Natural killer cell (primary cell): ENCODE data around the gene LRTM1. TPM values are rescaled to one million over a fixed set of nuclear protein-coding genes. Genes with fewer than 3 reads are reported as not detected.

Source experiments
- ATAC-seq, 3 donors: fragments of 150-1000 bp in 2 of 3; fragments of 200-7000 bp in 1 of 3; cut with Tn5 transposase; 1 replicate in 1 of 3; 2 replicates in 2 of 3; pipeline ENCODE4 v1.10.0; 2021; ENCODE audit warnings: mild to moderate bottlenecking in 2 of 3, moderate library complexity in 2 of 3
- DNase-seq, 2 donors: peaks; one replicate each; pipeline versions ENCODE4 v3.0.0 to v3.0.0-alpha.2; 2013 to 2021; ENCODE audit warnings: mixed read lengths in 1 of 2
- H3K27ac ChIP-seq: one replicate; pipeline ENCODE4 v1.5.1; 2013; ENCODE audit warnings: mild to moderate bottlenecking, low read length
- H3K27me3 ChIP-seq: one replicate; pipeline ENCODE4 v1.6.1; 2013; ENCODE audit warnings: low read length; ENCODE audit not compliant: control insufficient read depth, insufficient read depth
- H3K36me3 ChIP-seq: one replicate; pipeline ENCODE4 v1.6.1; 2013; ENCODE audit warnings: low read length; ENCODE audit not compliant: control insufficient read depth, insufficient read depth
- H3K4me1 ChIP-seq: one replicate; pipeline ENCODE4 v1.6.1; 2013; ENCODE audit warnings: low read length; ENCODE audit not compliant: control insufficient read depth, insufficient read depth
- H3K4me3 ChIP-seq: one replicate; pipeline ENCODE4 v1.5.1; 2013; ENCODE audit warnings: low read length
- H3K9me3 ChIP-seq: one replicate; pipeline ENCODE4 v1.6.1; 2013; ENCODE audit warnings: low read length; ENCODE audit not compliant: control insufficient read depth, insufficient read depth
- H3K27ac Mint-ChIP-seq, 2 donors: one replicate each; pipeline ENCODE4 v1.8.0; 2022; ENCODE audit warnings: mild to moderate bottlenecking in 2 of 2, mixed read lengths in 2 of 2, moderate library complexity in 1 of 2
- H3K27me3 Mint-ChIP-seq, 2 donors: one replicate each; pipeline ENCODE4 v1.8.0; 2022; ENCODE audit warnings: low read depth in 2 of 2, mixed read lengths in 2 of 2
- H3K36me3 Mint-ChIP-seq: one replicate; pipeline ENCODE4 v1.8.0; 2022; ENCODE audit warnings: mixed read lengths
- H3K4me1 Mint-ChIP-seq, 2 donors: one replicate each; pipeline ENCODE4 v1.8.0; 2022; ENCODE audit warnings: mixed read lengths in 2 of 2
- H3K4me3 Mint-ChIP-seq: one replicate; pipeline ENCODE4 v1.8.0; 2022; ENCODE audit warnings: mild to moderate bottlenecking, moderate library complexity, mixed read lengths
- H3K9me3 Mint-ChIP-seq, 2 donors: one replicate each; pipeline ENCODE4 v1.8.0; 2022; ENCODE audit warnings: mixed read lengths in 2 of 2
- CTCF ChIP-seq: fragments of 200-600 bp; IDR thresholded peaks from one replicate; pipeline ENCODE4 v1.8.0; 2022; ENCODE audit warnings: antibody characterized with exemption
- WGBS: methylation state at CpG from one replicate; pipeline ENCODE4 v1.1.7; 2013; ENCODE audit warnings: missing lambda C conversion rate; ENCODE audit not compliant: insufficient coverage; 5-methylcytosine and 5-hydroxymethylcytosine counted together
- intact Hi-C: fragments of 100-400 bp; cut with micrococcal nuclease; formaldehyde crosslinking; loops from one replicate; pipeline ENCODE4 v1.14.2; 2022
- total RNA-seq, 4 donors: library from RNA; stranded (reverse); fragments of 120-200 nt in 1 of 4; gene quantifications; one replicate each; pipeline versions ENCODE4 v1.2.3 to v1.2.4, GENCODE V29; 2013 to 2022

The LRTM1 gene
- total RNA-seq, 3 donors from 2014 or later (not counting 1 experiment from before 2014, with no cell fraction given): not detected

- Mint-ChIP-seq H3K36me3 (no peaks in the 10 kb centered on the region), H3K27ac (no peak overlapping the region), H3K4me1 (no peaks in the 10 kb centered on the region), H3K4me3 (no peak overlapping the region), H3K9me3 (peaks cover 0 to 2% of the 10 kb centered on the region in 2 donors), H3K27me3 (no peaks in the 10 kb centered on the region)
- H3K9me3 ChIP-seq: no peaks in the 10 kb centered on the region
- 95% methylated on average over 2 of the region's 3 CpGs for WGBS
- H3K27ac ChIP-seq: no peak overlapping the region
- ATAC-seq: no peak
- no peak for DNase-seq
- no peaks in the 10 kb centered on the region for H3K27me3 ChIP-seq
- no peak overlapping the region for H3K4me3 ChIP-seq
- H3K4me1 ChIP-seq: no peaks in the 10 kb centered on the region
- no peaks in the 10 kb centered on the region for H3K36me3 ChIP-seq
- intact Hi-C loops: no loop called here
- no peak for TF ChIP-seq CTCF
Observed at GRCh38 chr3:54897028-54897711, 30.7 kb downstream of the LRTM1 start.

GRCh38 chr3:54895613-54896012 lies 32.2 kb downstream of the LRTM1 start:
- Histone ChIP-seq H3K9me3 (no peaks in the 10 kb centered on the region), H3K36me3 (no peaks in the 10 kb centered on the region), H3K4me3 (no peak overlapping the region), H3K4me1 (no peaks in the 10 kb centered on the region), H3K27me3 (no peaks in the 10 kb centered on the region), H3K27ac (no peak overlapping the region)
- intact Hi-C loops: no loop called here
- DNase-seq (no peak), ATAC-seq (no peak)
- H3K36me3 Mint-ChIP-seq: no peaks in the 10 kb centered on the region
- peaks cover 0 to 2% of the 10 kb centered on the region in 2 donors for H3K9me3 Mint-ChIP-seq
- no peaks in the 10 kb centered on the region for H3K27me3 Mint-ChIP-seq
- no peak overlapping the region for H3K27ac Mint-ChIP-seq
- WGBS: 94% methylated on average over 4 of the region's 4 CpGs
- TF ChIP-seq CTCF: no peak
- no peak overlapping the region for H3K4me3 Mint-ChIP-seq
- H3K4me1 Mint-ChIP-seq: no peaks in the 10 kb centered on the region

GRCh38 chr3:54892168-54892567 lies 35.7 kb downstream of the LRTM1 start:
- H3K27me3 Mint-ChIP-seq: no peaks in the 10 kb centered on the region
- H3K27me3 ChIP-seq: no peaks in the 10 kb centered on the region
- H3K4me1 ChIP-seq: no peaks in the 10 kb centered on the region
- WGBS: 100% methylated on average over 2 of the region's 2 CpGs
- no peak for DNase-seq
- no peak overlapping the region for H3K4me3 ChIP-seq
- no peaks in the 10 kb centered on the region for H3K4me1 Mint-ChIP-seq
- no peak overlapping the region for H3K27ac Mint-ChIP-seq
- H3K9me3 ChIP-seq: no peaks in the 10 kb centered on the region
- ATAC-seq: no peak
- no peaks in the 10 kb centered on the region for H3K36me3 ChIP-seq
- TF ChIP-seq CTCF: no peak
- no peaks in the 10 kb centered on the region for H3K36me3 Mint-ChIP-seq
- no peak overlapping the region for H3K4me3 Mint-ChIP-seq
- peaks cover 2 to 3% of the 10 kb centered on the region in 2 donors for H3K9me3 Mint-ChIP-seq
- intact Hi-C loops: no loop called here
- H3K27ac ChIP-seq: no peak overlapping the region

- no peak overlapping the region for H3K4me3 ChIP-seq
- Mint-ChIP-seq H3K27ac (no peak overlapping the region), H3K36me3 (no peaks in the 10 kb centered on the region), H3K9me3 (peaks cover 2 to 3% of the 10 kb centered on the region in 2 donors), H3K27me3 (no peaks in the 10 kb centered on the region), H3K4me3 (no peak overlapping the region), H3K4me1 (no peaks in the 10 kb centered on the region)
- no peaks in the 10 kb centered on the region for H3K36me3 ChIP-seq
- WGBS: 66% methylated on average over 5 of the region's 5 CpGs
- H3K27me3 ChIP-seq: no peaks in the 10 kb centered on the region
- H3K27ac ChIP-seq: no peak overlapping the region
- ATAC-seq (no peak), DNase-seq (no peak)
- H3K4me1 ChIP-seq: no peaks in the 10 kb centered on the region
- H3K9me3 ChIP-seq: no peaks in the 10 kb centered on the region
- intact Hi-C loops: no loop called here
- TF ChIP-seq CTCF: no peak
Observed at GRCh38 chr3:54891540-54891897, 36.3 kb downstream of the LRTM1 start.
